Ishikawa (cell line): ENCODE measurements around the gene S100A5.

Experiments
- FOXM1 ChIP-seq: IDR thresholded peaks from 2 replicates; pipeline ENCODE4 v1.6.1; 2012; ENCODE audit warnings: low read depth, borderline replicate concordance
- NFIC ChIP-seq: IDR thresholded peaks from 2 replicates; pipeline ENCODE4 v1.6.1; 2012
- RAD21 ChIP-seq: IDR thresholded peaks from 2 replicates; pipeline ENCODE4 v1.6.1; 2012; ENCODE audit warnings: low read depth
- YY1 ChIP-seq: IDR thresholded peaks from 2 replicates; pipeline ENCODE4 v1.6.1; 2012; ENCODE audit warnings: low read depth

GRCh38 chr1:153534925-153535241, 5.9 kb downstream of the S100A5 start:
- TF ChIP-seq FOXM1 (no peak), NFIC (no peak), YY1 (no peak), RAD21 (no peak)
